ENCODE data around the gene LNPEP. TPM values are rescaled to one million over a fixed set of nuclear protein-coding genes. Genes with fewer than 3 reads are reported as not detected.

Gene LNPEP
- total and polyA plus RNA-seq, 2 of the 13 experiments (the other 11 are each of a cell fraction or from before 2014, with no cell fraction given) = 8.0 to 16.9 TPM

GRCh38 chr5:97072696-97073095 is 136.8 kb downstream of the LNPEP start:
- in situ Hi-C loops (cut with HindIII; ENCODE audit: extremely low pct_ligation_motif_present, low pct_unique_long_range_greater_than_20kb) (no loop called here), intact Hi-C loops (cut with micrococcal nuclease; ENCODE audit: unreplicated experiment) (no loop called here)
- Histone ChIP-seq H3K4me3 (replicated peaks in 1 of 3; ENCODE audit: insufficient read depth in 1 of 3, low read depth in 2 of 3, low read length in 3 of 3) (no peak overlapping the region), H3K9ac (ENCODE audit: insufficient read depth, low read depth, low read length) (no peak overlapping the region), H3K4me2 (ENCODE audit: low read depth, low read length) (no peak overlapping the region), H4K20me1 (ENCODE audit: insufficient read depth, low read length) (no peaks in the 10 kb centered on the region), H3K9me3 (ENCODE audit: low read length) (no peaks in the 10 kb centered on the region), H3K79me2 (ENCODE audit: insufficient read depth, low read length) (no peaks in the 10 kb centered on the region), H3K36me3 (replicated peaks in 1 of 2; ENCODE audit: control insufficient read depth in 1 of 2, insufficient read depth in 2 of 2, low read length in 2 of 2) (no peaks in the 10 kb centered on the region), H3K27me3 (ENCODE audit: control insufficient read depth in 1 of 2, insufficient read depth in 2 of 2, low read length in 2 of 2) (no peaks in the 10 kb centered on the region; a peak in 1 of 5 replicates), H2AFZ (ENCODE audit: low read length) (no peak overlapping the region), H3K27ac (ENCODE audit: extremely low read length, insufficient read depth, low read length) (no peak overlapping the region), H3K4me1 (ENCODE audit: insufficient read depth, low read length) (no peaks in the 10 kb centered on the region)
- no TSS peak for BruUV-seq (replicated peaks)
- FAIRE-seq (no peak), ATAC-seq (no peak), DNase-seq (ENCODE audit: low spot score) (no peak)
- ChIA-PET POLR2A (no interaction called here), CTCF (ENCODE audit: low intra/inter-chr PET ratio, low total read pairs) (no interaction called here)
- TF ChIP-seq ZSCAN29 (CRISPR knock-in tag; conservative IDR thresholded peaks at IDR 0.05) = no peak
- WGBS (ENCODE audit: low lambda C conversion rate) = 42% methylated on average over 2 of the region's 2 CpGs

GRCh38 chr5:97073420-97073819 is 137.5 kb downstream of the LNPEP start:
- no peak for FAIRE-seq

More at GRCh38 chr5:97073420-97073819, 137.5 kb downstream of the LNPEP start:
- H3K9me3 ChIP-seq (ENCODE audit: low read length) = no peaks in the 10 kb centered on the region
- POLR2A ChIA-PET = no interaction called here
- H3K79me2 ChIP-seq (ENCODE audit: insufficient read depth, low read length) = no peaks in the 10 kb centered on the region
- CTCF ChIA-PET (ENCODE audit: low intra/inter-chr PET ratio, low total read pairs) = no interaction called here
- no TSS peak for BruUV-seq (replicated peaks)
- no peak overlapping the region for H3K27ac ChIP-seq (ENCODE audit: extremely low read length, insufficient read depth, low read length)
- no peak overlapping the region for H3K4me2 ChIP-seq (ENCODE audit: low read depth, low read length)
- no peak for TF ChIP-seq BCL6 (CRISPR knock-in tag; IDR thresholded peaks at IDR 0.05)
- no peak for ATAC-seq
- intact Hi-C loops (cut with micrococcal nuclease; ENCODE audit: unreplicated experiment) (no loop called here), in situ Hi-C loops (cut with HindIII; ENCODE audit: extremely low pct_ligation_motif_present, low pct_unique_long_range_greater_than_20kb) (no loop called here)
- no peaks in the 10 kb centered on the region for H3K36me3 ChIP-seq (replicated peaks in 1 of 2; ENCODE audit: control insufficient read depth in 1 of 2, insufficient read depth in 2 of 2, low read length in 2 of 2)
- 42% methylated on average over 3 of the region's 3 CpGs for WGBS (ENCODE audit: low lambda C conversion rate)
- no peak overlapping the region for H3K9ac ChIP-seq (ENCODE audit: insufficient read depth, low read depth, low read length)
- H2AFZ ChIP-seq (ENCODE audit: low read length) = no peak overlapping the region
- no peaks in the 10 kb centered on the region for H4K20me1 ChIP-seq (ENCODE audit: insufficient read depth, low read length)
- no peak overlapping the region for H3K4me3 ChIP-seq (replicated peaks in 1 of 3; ENCODE audit: insufficient read depth in 1 of 3, low read depth in 2 of 3, low read length in 3 of 3)
- DNase-seq (ENCODE audit: low spot score) = no peak
- H3K27me3 ChIP-seq (ENCODE audit: control insufficient read depth in 1 of 2, insufficient read depth in 2 of 2, low read length in 2 of 2) = no peaks in the 10 kb centered on the region; a peak in 1 of 5 replicates
- H3K4me1 ChIP-seq (ENCODE audit: insufficient read depth, low read length) = no peaks in the 10 kb centered on the region

Measured in HepG2 (cell line).